IMR-90 (cell line): Measurements from ENCODE around the gene CTXN3. TPM values are rescaled to one million over a fixed set of nuclear protein-coding genes. Genes with fewer than 3 reads are reported as not detected.

ENCODE experiments used
- ATAC-seq: fragments of 200-7000 bp; cut with Tn5 transposase; 2 replicates; pipeline ENCODE4 v1.9.1; 2020; ENCODE audit warnings: low read depth, mild to moderate bottlenecking, moderate library complexity
- BruUV-seq: library from RNA; stranded (reverse); fragments of 400-500 nt; replicated peaks from 2 replicates; lab custom pipeline; 2021; lab: Mats Ljungman, UMichigan
- CTCF ChIA-PET: fragments of 300-600 bp; formaldehyde crosslinking; extraction: SDS; loops from one replicate; lab custom pipeline; 2021; ENCODE audit warnings: antibody characterized with exemption; lab: Yijun Ruan, JAX
- POLR2A ChIA-PET: fragments of 300-600 bp; sonication (Branson Sonifier 250); formaldehyde crosslinking; loops from one replicate; lab custom pipeline; 2022; ENCODE audit warnings: antibody characterized with exemption; ENCODE audit not compliant: unreplicated experiment; lab: Charles Lee
- DNase-seq: peaks from one replicate; pipeline ENCODE4 v3.0.0; 2013
- H2AFZ ChIP-seq: replicated peaks from 2 replicates; pipeline ENCODE3; 2013; ENCODE audit warnings: low read length, mild to moderate bottlenecking; ENCODE audit not compliant: poor library complexity
- H2AK5ac ChIP-seq: 2 replicates; pipeline ENCODE4 v1.6.1; 2013; ENCODE audit warnings: low read depth, low read length, inconsistent platforms
- H2AK9ac ChIP-seq: replicated peaks from 2 replicates; pipeline ENCODE3; 2013; ENCODE audit warnings: mild to moderate bottlenecking, low read depth, low read length, moderate library complexity; ENCODE audit not compliant: poor library complexity
- H2BK120ac ChIP-seq: 2 replicates; pipeline ENCODE4 v1.6.1; 2013; ENCODE audit warnings: low read depth, low read length, inconsistent platforms
- H2BK15ac ChIP-seq: 3 replicates; pipeline ENCODE4 v1.6.1; 2013; ENCODE audit warnings: low read depth, low read length, inconsistent platforms
- H2BK20ac ChIP-seq: 2 replicates; pipeline ENCODE4 v1.6.1; 2013; ENCODE audit warnings: low read depth, mild to moderate bottlenecking, inconsistent platforms, low read length, moderate library complexity
- H2BK5ac ChIP-seq: 2 replicates; pipeline ENCODE4 v1.6.1; 2013; ENCODE audit warnings: mild to moderate bottlenecking, low read depth, low read length, inconsistent platforms; ENCODE audit not compliant: poor library complexity, severe bottlenecking
- H3K14ac ChIP-seq: replicated peaks from 2 replicates; pipeline ENCODE4 v1.6.1; 2013; ENCODE audit warnings: low read depth, low read length, inconsistent platforms
- H3K18ac ChIP-seq: 2 replicates; pipeline ENCODE4 v1.6.1; 2013; ENCODE audit warnings: low read depth, low read length, control low read depth
- H3K23ac ChIP-seq: 2 replicates; pipeline ENCODE4 v1.6.1; 2013; ENCODE audit warnings: low read depth, low read length, inconsistent platforms
- H3K27ac ChIP-seq: 2 replicates; pipeline ENCODE4 v1.5.1; 2013; ENCODE audit warnings: mild to moderate bottlenecking, control low read depth, low read length; ENCODE audit not compliant: insufficient read depth
- H3K27me3 ChIP-seq: 2 replicates; pipeline ENCODE4 v1.6.1; 2013; ENCODE audit warnings: low read length; ENCODE audit not compliant: control insufficient read depth, insufficient read depth
- H3K36me3 ChIP-seq: 2 replicates; pipeline ENCODE4 v1.6.1; 2013; ENCODE audit warnings: low read length, mixed read lengths; ENCODE audit not compliant: control insufficient read depth, insufficient read depth
- H3K4ac ChIP-seq: 2 replicates; pipeline ENCODE4 v1.6.1; 2013; ENCODE audit warnings: low read depth, low read length, inconsistent platforms
- H3K4me1 ChIP-seq: 2 replicates; pipeline ENCODE4 v1.6.1; 2013; ENCODE audit warnings: low read length, mixed read lengths; ENCODE audit not compliant: control insufficient read depth, insufficient read depth
- H3K4me2 ChIP-seq: 2 replicates; pipeline ENCODE4 v1.6.1; 2013; ENCODE audit warnings: low read depth, mild to moderate bottlenecking, control low read depth, low read length, moderate library complexity
- H3K4me3 ChIP-seq: 2 replicates; pipeline ENCODE4 v1.5.1; 2013; ENCODE audit warnings: low read depth, mild to moderate bottlenecking, control low read depth, low read length, moderate library complexity; ENCODE audit not compliant: insufficient read depth
- H3K56ac ChIP-seq: 2 replicates; pipeline ENCODE4 v1.6.1; 2013; ENCODE audit warnings: low read length, inconsistent platforms; ENCODE audit not compliant: insufficient read depth; ENCODE audit errors: extremely low read depth
- H3K79me1 ChIP-seq, 2 experiments: 2 replicates each; pipeline ENCODE4 v1.6.1; 2013; ENCODE audit warnings: low read length in 2 of 2, inconsistent platforms in 1 of 2, low read depth in 1 of 2
- H3K9ac ChIP-seq: 2 replicates; pipeline ENCODE4 v1.6.1; 2013; ENCODE audit warnings: low read depth, low read length, control low read depth
- H3K9me1 ChIP-seq: 2 replicates; pipeline ENCODE4 v1.6.1; 2013; ENCODE audit warnings: low read length, inconsistent platforms; ENCODE audit not compliant: insufficient read depth
- H3K9me3 ChIP-seq: 2 replicates; pipeline ENCODE4 v1.6.1; 2013; ENCODE audit warnings: low read length; ENCODE audit not compliant: control insufficient read depth, insufficient read depth
- H4K20me1 ChIP-seq: 2 replicates; pipeline ENCODE4 v1.6.1; 2013; ENCODE audit warnings: low read length, inconsistent platforms; ENCODE audit not compliant: insufficient read depth
- H4K5ac ChIP-seq: 2 replicates; pipeline ENCODE4 v1.6.1; 2013; ENCODE audit warnings: mild to moderate bottlenecking, low read depth, low read length, control low read depth
- H4K8ac ChIP-seq, 2 experiments: 2 replicates each; pipeline ENCODE4 v1.6.1; 2013; ENCODE audit warnings: low read depth in 2 of 2, low read length in 2 of 2, control low read depth in 1 of 2, inconsistent platforms in 1 of 2
- H4K91ac ChIP-seq: 2 replicates; pipeline ENCODE4 v1.6.1; 2013; ENCODE audit warnings: low read depth, low read length, inconsistent platforms; ENCODE audit not compliant: insufficient read depth
- BHLHE40 ChIP-seq: fragments of 150-350 bp; IDR thresholded peaks from 2 replicates; pipeline ENCODE4 v1.6.1; 2016; ENCODE audit warnings: mild to moderate bottlenecking, low read depth, low read length
- CEBPB ChIP-seq: IDR thresholded peaks from 2 replicates; pipeline ENCODE4 v1.6.1; 2012; ENCODE audit warnings: low read depth, low read length, improper control_type of control experiment
- CHD1 ChIP-seq: IDR thresholded peaks from 2 replicates; pipeline ENCODE4 v1.6.1; 2012; ENCODE audit warnings: low read depth, low read length, improper control_type of control experiment
- CTCF ChIP-seq: conservative IDR thresholded peaks from 2 replicates; pipeline ENCODE4 v1.5.1; 2012; ENCODE audit warnings: mild to moderate bottlenecking, low read depth, low read length, improper control_type of control experiment
- ELK1 ChIP-seq: fragments of 150-350 bp; IDR thresholded peaks from 2 replicates; pipeline ENCODE4 v1.6.1; 2016; ENCODE audit warnings: low read depth, mild to moderate bottlenecking, low read length, moderate library complexity, borderline replicate concordance
- FOS ChIP-seq: fragments of 150-350 bp; IDR thresholded peaks from 2 replicates; pipeline ENCODE4 v1.6.1; 2016; ENCODE audit warnings: low read depth, low read length
- MAFK ChIP-seq: IDR thresholded peaks from 2 replicates; pipeline ENCODE4 v1.6.1; 2012; ENCODE audit warnings: low read depth, low read length, improper control_type of control experiment
- MAZ ChIP-seq: IDR thresholded peaks from 2 replicates; pipeline ENCODE4 v1.6.1; 2012; ENCODE audit warnings: low read depth, mild to moderate bottlenecking, low read length, improper control_type of control experiment, moderate library complexity, borderline replicate concordance
- MXI1 ChIP-seq: IDR thresholded peaks from 2 replicates; pipeline ENCODE4 v1.6.1; 2012; ENCODE audit warnings: low read depth, mild to moderate bottlenecking, low read length, moderate library complexity, borderline replicate concordance
- NFE2L2 ChIP-seq: fragments of 150-350 bp; IDR thresholded peaks from 2 replicates; pipeline ENCODE4 v1.6.1; 2016; ENCODE audit warnings: low read depth, mild to moderate bottlenecking, low read length
- POLR2A ChIP-seq: IDR thresholded peaks from 2 replicates; pipeline ENCODE4 v1.6.1; 2012; ENCODE audit warnings: mild to moderate bottlenecking, low read depth, low read length
- RAD21 ChIP-seq: IDR thresholded peaks from 2 replicates; pipeline ENCODE4 v1.6.1; 2012; ENCODE audit warnings: low read length, improper control_type of control experiment
- RCOR1 ChIP-seq: IDR thresholded peaks from 2 replicates; pipeline ENCODE4 v1.6.1; 2012; ENCODE audit warnings: mild to moderate bottlenecking, low read length, improper control_type of control experiment; ENCODE audit not compliant: insufficient replicate concordance
- RFX5 ChIP-seq: IDR thresholded peaks from 2 replicates; pipeline ENCODE4 v1.8.0; 2012; ENCODE audit warnings: low read depth, mild to moderate bottlenecking, low read length, moderate library complexity
- SMC3 ChIP-seq: fragments of 150-350 bp; IDR thresholded peaks from 2 replicates; pipeline ENCODE4 v1.6.1; 2016; ENCODE audit warnings: low read depth, mild to moderate bottlenecking, antibody characterized with exemption, low read length, moderate library complexity
- USF2 ChIP-seq: fragments of 150-350 bp; IDR thresholded peaks from 2 replicates; pipeline ENCODE4 v1.6.1; 2017; ENCODE audit warnings: mild to moderate bottlenecking, antibody characterized with exemption, low read length, low read depth
- WGBS, 2 experiments: methylation state at CpG; one replicate each; pipeline versions ENCODE4 v1.1.5 to v1.1.7; 2013; ENCODE audit warnings: missing lambda C conversion rate in 2 of 2; ENCODE audit not compliant: insufficient read length in 1 of 2; ENCODE audit errors: extremely low coverage in 2 of 2; 5-methylcytosine and 5-hydroxymethylcytosine counted together
- dilution Hi-C: fragments of 300-500 bp; cut with HindIII; formaldehyde crosslinking; loops from one replicate; pipeline ENCODE4 v1.14.3; 2018; ENCODE audit warnings: low sequenced_read_pairs; ENCODE audit not compliant: unreplicated experiment
- in situ Hi-C: fragments of 300-500 bp; cut with MboI; formaldehyde crosslinking; loops from 3 replicates; pipeline ENCODE4 v1.14.3; 2019; ENCODE audit warnings: low sequenced_read_pairs, inconsistent platforms, mixed read lengths
- intact Hi-C: fragments of 100-400 bp; cut with micrococcal nuclease; formaldehyde crosslinking; loops from 2 replicates; pipeline ENCODE4 v1.10.0; 2022
- polyA plus RNA-seq, 3 experiments: library from polyadenylated mRNA; depleted of rRNA; stranded (reverse); fragments of >200 nt; gene quantifications; 2 replicates each; pipeline ENCODE4 v1.2.3, GENCODE V29; 2012; ENCODE audit warnings: low replicate concordance in 1 of 3
- total RNA-seq: library from RNA; depleted of rRNA; stranded (reverse); fragments of >200 nt; gene quantifications from 2 replicates; pipeline ENCODE4 v1.2.3, GENCODE V29; 2012

The CTXN3 gene
- total and polyA plus RNA-seq, 2 of the 4 experiments (the other 2 are of a cell fraction) = not detected

GRCh38 chr5:127612441-127613141 is 36.3 kb upstream of the CTXN3 start:
- H3K79me1 ChIP-seq = no peaks in the 10 kb centered on the region
- no peaks in the 10 kb centered on the region for H3K9me3 ChIP-seq
- no peak overlapping the region for H2BK20ac ChIP-seq
- no peaks in the 10 kb centered on the region for H3K27me3 ChIP-seq
- dilution Hi-C loops (no loop called here), in situ Hi-C loops (no loop called here), intact Hi-C loops (no loop called here)
- no peaks in the 10 kb centered on the region for H3K4me1 ChIP-seq
- no peak overlapping the region for H2BK15ac ChIP-seq
- H3K56ac ChIP-seq = no peak overlapping the region
- H3K23ac ChIP-seq = no peak overlapping the region
- no peak for ATAC-seq
- H3K4me3 ChIP-seq = no peak overlapping the region
- no peaks in the 10 kb centered on the region for H3K36me3 ChIP-seq
- H3K4me2 ChIP-seq = no peak overlapping the region
- H2AK5ac ChIP-seq = no peak overlapping the region
- no peak for TF ChIP-seq BHLHE40
- TF ChIP-seq POLR2A = no peak
- TF ChIP-seq FOS = no peak
- no peak for TF ChIP-seq CEBPB
- no peak for TF ChIP-seq RCOR1
- no peak for TF ChIP-seq MAZ
- no peak for TF ChIP-seq ELK1
- TF ChIP-seq SMC3 = no peak
- TF ChIP-seq MAFK = no peak
- no peak for TF ChIP-seq CTCF
- no peak for TF ChIP-seq MXI1
- no peak for TF ChIP-seq NFE2L2
- no peak for TF ChIP-seq USF2
- no peak for TF ChIP-seq CHD1
- no peak for TF ChIP-seq RAD21
- TF ChIP-seq RFX5 = no peak
- WGBS, 2 experiments = 100% methylated on average over 1 of the region's 4 CpGs; no CpG with 5 or more reads in 1 of the 2 experiments
- H4K8ac ChIP-seq = no peak overlapping the region
- H3K4ac ChIP-seq = no peak overlapping the region
- no peak overlapping the region for H3K27ac ChIP-seq
- no peak overlapping the region for H4K5ac ChIP-seq
- no TSS peak for BruUV-seq
- POLR2A ChIA-PET = no interaction called here
- no peaks in the 10 kb centered on the region for H3K9me1 ChIP-seq
- no peak overlapping the region for H2AK9ac ChIP-seq
- H3K18ac ChIP-seq = no peak overlapping the region
- H2BK120ac ChIP-seq = no peak overlapping the region
- H4K20me1 ChIP-seq = no peaks in the 10 kb centered on the region
- no peak overlapping the region for H3K9ac ChIP-seq
- no peak overlapping the region for H2BK5ac ChIP-seq
- CTCF ChIA-PET = no interaction called here
- no peak for DNase-seq
- H3K14ac ChIP-seq = no peak overlapping the region
- H4K91ac ChIP-seq = no peak overlapping the region
- no peak overlapping the region for H2AFZ ChIP-seq
